ENCODE measurements around the gene CKS1B.
A peak's percentile ranks its signal among the peaks of the same experiment; 100 is the strongest.

CKS1B gene

DNA sequence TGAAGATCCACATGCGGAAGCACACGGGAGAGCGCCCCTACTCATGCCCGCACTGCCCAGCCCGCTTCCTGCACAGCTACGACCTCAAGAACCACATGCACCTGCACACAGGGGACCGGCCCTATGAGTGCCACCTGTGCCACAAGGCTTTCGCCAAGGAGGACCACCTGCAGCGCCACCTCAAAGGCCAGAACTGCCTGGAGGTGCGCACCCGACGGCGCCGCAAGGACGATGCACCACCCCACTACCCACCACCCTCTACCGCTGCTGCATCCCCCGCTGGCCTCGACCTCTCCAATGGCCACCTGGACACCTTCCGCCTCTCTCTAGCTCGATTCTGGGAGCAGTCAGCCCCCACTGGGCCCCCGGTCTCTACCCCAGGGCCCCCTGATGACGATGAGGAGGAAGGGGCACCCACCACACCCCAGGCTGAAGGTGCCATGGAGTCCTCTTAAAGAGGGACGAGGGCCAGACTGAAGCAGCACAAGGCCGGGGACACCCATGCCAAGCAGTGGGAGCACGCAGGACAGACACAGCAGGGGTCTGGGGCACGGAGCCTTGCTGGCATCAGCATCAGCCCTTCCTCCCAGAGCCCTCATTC lies 41.9 kb downstream of the CKS1B start:
- no peak for DNase-seq

DNA sequence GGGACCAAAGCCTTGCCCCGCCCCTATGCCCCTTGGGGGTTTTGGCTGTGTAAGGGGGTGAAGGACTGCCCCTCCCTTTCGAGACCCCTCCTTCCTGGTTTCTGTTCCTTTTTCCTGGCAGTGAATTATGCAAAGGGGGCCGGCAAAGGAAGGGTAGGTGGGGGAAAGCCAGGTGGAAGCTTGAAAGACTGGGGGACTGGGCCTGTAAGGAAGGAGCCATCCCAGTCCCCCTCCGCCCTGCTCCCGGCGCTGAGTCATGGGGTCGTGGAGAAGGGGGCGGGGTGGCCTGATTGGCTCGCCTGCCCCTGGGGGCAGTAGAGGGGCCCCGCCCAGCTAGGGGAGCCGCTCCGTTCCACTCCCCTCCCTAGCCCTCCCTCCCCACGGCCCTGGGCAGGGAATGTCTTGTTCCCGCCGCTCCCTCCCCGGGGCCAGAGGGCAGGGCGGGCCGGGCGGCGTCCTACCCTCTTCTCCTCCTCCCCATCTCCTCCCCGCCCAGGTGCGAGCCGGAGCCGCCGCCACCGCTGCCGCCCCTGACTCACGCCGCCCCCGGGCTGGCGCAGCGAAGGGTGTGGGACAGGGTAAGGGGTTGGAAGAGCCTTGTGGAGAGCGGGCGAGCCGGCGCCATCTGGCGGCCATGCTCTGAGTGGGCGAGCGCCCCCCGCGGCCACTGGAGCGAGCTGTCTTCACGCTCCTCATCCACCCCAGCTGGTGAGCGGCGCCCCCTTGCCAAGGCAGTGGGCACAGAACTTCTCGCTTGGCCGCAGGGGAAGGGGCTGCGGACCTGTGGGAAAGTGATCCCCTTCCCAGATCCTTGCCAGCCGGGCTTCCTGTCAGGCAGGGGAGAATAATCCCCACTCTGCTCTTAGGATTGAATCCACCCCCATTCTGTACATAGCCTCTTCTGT lies 42.8 kb downstream of the CKS1B start:
- no peak for DNase-seq

DNA sequence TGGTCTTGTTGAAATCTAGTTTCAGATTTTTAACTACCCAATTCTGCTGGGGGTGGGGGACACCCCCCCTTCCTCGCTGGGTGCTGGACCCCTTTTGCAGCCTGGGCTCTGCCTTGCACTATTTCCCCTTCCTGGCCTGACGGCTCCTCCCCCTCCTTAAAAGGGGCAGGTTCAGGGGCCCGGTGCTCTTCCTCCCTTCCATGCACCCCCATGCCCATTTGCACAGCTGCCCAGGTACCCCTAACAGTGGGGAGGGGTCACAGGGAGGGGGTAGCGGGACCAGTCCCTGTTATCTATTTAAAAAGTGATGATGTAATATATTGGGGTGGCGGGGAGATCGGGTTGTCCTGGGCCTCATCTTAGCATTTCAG lies 43.5 kb downstream of the CKS1B start:
- no peak for DNase-seq

DNA sequence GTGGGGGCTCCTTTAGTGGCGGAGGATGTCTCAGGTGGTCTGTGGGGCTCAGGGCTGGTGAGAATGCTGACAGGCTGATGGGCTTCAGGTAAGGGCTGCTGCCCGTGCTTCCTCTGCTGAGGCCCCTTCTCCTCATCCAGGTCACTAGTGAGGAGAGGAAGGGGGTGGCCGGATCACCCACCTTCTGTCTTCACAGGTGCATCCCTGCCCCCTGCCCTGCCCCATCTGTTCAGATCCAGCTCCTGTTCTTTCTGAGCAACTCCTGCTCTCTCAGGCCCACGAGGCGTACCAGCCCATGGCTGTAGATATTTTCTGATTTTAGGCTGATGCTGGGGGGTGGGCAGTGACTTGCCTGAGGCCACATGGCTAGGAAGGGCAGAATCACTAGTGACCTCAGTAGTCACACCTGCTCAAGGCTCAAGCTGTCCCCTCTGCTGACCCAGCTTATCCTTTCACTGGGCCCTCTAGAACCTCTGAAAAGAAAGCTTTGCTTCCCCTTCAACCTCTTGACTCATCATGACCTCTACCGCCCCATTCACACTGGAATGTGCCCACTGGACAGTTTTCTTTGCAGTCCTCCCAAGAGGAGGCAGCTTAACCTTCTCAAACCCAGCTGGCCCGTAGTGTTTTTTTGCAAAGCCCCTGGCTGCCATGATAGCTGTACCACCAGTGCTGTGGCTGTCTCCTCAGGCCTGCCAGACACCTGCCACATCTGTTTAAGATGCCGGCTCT lies 44.3 kb downstream of the CKS1B start:
- DNase-seq, result no peak

DNA sequence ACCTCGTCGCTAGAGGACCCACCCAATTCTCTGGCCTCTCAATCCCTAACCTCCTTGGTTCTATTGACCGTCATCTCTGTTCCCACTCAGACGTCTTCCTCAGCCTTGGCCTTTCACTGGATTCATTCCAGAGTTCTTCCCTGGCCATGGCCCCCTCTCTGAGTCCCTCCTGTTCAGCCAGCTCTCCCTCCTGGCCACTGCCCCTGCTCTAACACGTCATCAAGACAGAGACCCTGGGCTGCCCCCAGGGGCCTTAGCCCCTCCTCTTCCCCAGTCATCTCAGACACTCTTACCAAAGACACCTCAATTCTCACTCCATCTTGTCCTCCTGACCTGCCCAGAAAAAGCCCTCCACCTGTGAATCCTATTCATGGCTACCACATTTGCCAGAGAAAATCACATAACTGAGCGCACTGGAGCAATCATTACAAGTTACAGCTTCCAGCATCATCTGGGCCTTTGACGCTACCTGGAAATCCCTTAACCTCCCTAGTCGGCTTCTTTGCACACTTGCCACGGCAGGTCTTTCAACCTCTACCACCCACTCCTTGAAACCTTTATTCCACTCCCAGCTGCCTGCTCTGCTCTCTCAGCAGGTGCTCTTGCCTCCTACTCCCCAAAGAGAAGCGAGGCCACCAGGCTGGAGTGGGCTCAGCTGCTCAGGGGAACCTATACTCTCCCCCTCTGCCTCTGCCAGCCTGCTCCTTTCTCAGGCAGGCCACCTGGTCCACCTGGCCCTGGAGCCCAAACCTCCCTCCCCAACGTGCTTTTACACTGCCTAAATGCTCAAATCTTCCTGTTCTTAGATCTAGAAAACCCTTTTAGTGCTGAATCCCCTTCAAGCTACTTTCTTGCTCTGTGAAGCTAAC lies 45.1 kb downstream of the CKS1B start:
- DNase-seq, result no peak

DNA sequence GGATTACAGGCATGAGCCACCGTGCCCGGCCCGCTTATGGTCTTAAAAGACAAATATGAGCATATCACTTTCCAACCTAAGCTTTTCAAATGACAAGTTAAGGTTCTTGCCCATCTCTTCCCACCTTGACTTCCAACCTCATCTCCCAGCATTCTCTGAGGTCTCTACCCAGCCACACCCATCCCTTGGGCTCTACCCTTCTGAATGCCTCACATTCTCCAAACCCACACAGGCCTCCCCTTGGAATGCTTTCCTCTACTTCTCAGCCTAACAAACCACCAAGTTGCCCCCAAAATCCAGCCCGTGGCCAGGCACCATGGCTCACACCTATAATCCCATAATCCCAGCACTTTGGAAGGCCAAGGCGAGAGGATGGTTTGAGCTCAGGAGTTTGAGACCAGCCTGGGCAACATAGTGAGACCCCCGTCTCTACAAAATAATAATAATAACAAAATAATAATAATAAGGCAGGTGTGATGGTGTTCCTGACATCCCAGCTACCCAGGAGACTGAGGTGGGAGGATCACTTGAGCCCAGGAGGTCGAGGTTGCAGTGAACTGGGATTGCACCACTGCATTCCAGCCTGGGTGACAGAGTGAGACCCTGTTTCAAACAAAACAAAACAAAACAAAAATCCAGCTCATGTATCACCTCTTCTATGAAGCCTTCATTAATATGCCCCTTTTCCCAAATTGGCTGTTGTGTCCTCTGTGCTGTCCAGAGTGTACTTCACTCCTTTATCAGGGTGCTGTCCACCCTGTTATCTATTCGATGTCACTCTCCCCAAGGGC lies 47.9 kb downstream of the CKS1B start:
- no peak for DNase-seq

DNA sequence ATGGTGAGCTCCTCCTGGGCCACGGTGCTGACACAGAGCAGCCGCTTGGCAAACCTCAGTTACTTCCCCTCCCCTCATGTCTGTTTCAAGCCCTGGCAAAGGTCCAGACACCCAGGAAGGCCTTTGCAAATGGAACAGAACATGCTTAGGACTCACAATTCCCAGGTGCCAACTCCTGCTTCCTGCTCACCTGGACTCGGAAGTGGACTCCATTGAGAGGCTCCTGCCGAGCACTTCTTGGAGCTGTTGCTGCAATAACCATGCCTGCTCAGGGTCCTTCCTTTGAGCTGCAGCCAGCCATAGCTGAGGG lies 48.4 kb downstream of the CKS1B start:
- DNase-seq, result peak; percentile 74

DNA sequence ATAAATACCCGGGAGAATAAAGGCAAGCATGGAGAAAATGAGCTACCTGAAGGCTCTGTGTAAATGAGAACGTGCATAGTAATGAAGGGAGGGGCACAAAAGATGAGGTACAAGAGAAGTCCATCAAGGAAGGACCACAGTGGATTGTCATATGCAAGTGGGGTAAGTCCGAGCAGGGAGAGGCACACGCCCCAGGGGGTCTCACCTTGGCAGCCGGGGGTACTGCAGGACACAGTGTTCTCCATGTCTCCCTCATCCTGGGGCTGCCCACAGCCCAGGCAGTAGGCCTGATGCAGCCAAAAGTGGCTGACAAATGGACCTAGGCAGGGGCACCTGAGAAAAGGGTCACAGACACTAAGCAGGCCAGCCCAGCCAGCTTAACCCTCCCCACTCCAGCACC lies 49.1 kb downstream of the CKS1B start:
- no peak for DNase-seq

DNA sequence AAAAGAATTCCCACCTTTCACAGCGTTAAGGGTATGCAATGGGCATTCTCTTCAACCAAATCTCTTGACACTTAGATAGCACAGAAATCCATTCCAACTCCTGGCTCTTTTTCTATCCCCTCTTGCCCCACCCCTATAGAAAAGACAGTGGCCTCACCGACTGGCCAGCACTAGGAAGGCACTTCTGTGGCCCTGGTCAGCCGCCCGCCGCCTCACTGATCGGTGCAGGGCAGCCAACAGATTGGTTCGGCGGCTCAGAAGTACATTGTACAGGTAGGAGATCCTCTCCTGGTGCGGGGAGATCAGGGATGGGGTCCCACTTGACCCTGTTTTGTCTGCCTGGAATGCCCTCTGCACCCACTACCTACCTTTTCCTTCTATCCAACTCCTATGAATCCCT lies 49.8 kb downstream of the CKS1B start:
- no peak for DNase-seq

DNA sequence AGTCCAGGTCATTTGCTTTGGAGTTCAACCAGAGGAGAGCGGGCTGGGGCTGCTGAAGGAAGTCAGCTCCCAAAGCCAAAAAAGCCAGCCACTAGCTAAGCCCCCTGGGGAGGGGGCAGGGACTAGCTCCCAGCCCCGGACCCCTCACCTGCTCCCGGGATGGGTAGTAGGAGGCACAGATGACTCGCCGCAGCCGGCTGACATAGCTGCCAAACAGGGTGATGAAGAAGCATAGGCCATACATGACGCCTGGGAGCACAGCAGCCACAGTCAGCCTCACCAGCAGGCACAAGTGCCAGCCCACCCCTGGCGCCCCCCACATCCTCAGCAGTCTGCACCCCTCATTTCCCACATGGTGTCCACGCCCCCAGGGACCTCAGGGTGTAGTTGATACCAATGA lies 51.7 kb downstream of the CKS1B start:
- DNase-seq, result no peak

DNA sequence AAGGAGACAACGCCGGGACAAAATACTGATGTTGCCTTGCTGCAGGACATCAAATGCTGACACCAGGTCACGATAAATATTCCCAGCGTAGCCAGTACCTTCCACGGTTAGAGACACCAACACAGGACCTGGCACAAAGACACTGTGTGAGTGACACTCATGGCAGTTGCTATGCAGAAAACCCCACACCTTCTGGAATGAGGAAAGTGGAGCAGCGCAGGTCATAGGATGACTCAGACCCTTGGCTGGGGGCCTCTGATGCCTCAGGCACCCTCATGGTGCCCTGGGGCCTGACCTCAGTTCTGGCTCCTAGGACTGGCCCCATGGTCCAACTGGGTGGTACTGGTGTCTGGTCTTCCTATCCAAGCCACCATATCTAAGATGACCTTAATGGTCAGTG lies 52.1 kb downstream of the CKS1B start:
- no peak for DNase-seq

Measured in DMS79 treated with DMSO at 0.1 percent for 48 hours (cell line).